Ovary (tissue), 9 donors: ENCODE data around the gene INO80C. TPM values are rescaled to one million over a fixed set of nuclear protein-coding genes. Genes with fewer than 3 reads are reported as not detected.

Experiments
- DNase-seq, 5 donors: peaks; one replicate each; pipeline ENCODE4 v3.0.0-alpha.2; 2019 to 2020
- H3K27ac ChIP-seq, 2 donors: fragments of 200-600 bp; one replicate each; pipeline versions ENCODE4 v1.5.1 to v1.8.0; 2019 to 2022
- H3K27me3 ChIP-seq: fragments of 200-600 bp; one replicate; pipeline ENCODE4 v1.8.0; 2022
- H3K36me3 ChIP-seq: fragments of 200-600 bp; sonication (generic); one replicate; pipeline ENCODE4 v1.5.1; 2019
- H3K4me1 ChIP-seq: one replicate; pipeline ENCODE4 v1.8.1; 2013; ENCODE audit warnings: mild to moderate bottlenecking, moderate library complexity; ENCODE audit not compliant: insufficient read depth
- H3K4me3 ChIP-seq: fragments of 200-600 bp; sonication (generic); one replicate; pipeline ENCODE4 v1.5.1; 2017
- H3K9me3 ChIP-seq, 2 donors: fragments of 200-600 bp in 1 of 2; sonication (generic) in 1 of 2; one replicate each; pipeline versions ENCODE4 v1.5.1 to v1.8.1; 2013 to 2019; ENCODE audit warnings: mild to moderate bottlenecking in 1 of 2, moderate library complexity in 1 of 2
- CTCF ChIP-seq, 3 donors: fragments of 450-650 bp in 2 of 3; fragments of 200-600 bp in 1 of 3; IDR thresholded peaks; one replicate each; pipeline versions ENCODE4 v1.5.1 to v1.8.0; 2016 to 2022; ENCODE audit warnings: antibody characterized with exemption in 3 of 3, mild to moderate bottlenecking in 1 of 3
- EP300 ChIP-seq: sonication (generic); formaldehyde crosslinking; IDR thresholded peaks from one replicate; pipeline ENCODE4 v1.6.1; 2017; ENCODE audit warnings: antibody characterized with exemption
- POLR2A ChIP-seq: fragments of 450-650 bp; IDR thresholded peaks from one replicate; pipeline ENCODE4 v1.6.1; 2017; ENCODE audit warnings: antibody characterized with exemption, mild to moderate bottlenecking, moderate library complexity
- WGBS, 3 donors: extraction: QIAGEN DNeasy Blood & Tissue Kit in 1 of 3; methylation state at CpG; one replicate each; pipeline versions ENCODE4 v1.1.5 to v1.1.7; 2013 to 2017; 5-methylcytosine and 5-hydroxymethylcytosine counted together
- intact Hi-C, 4 donors: fragments of 100-400 bp; cut with DNase I; formaldehyde crosslinking; loops; one replicate each; pipeline versions ENCODE4 v1.11.0 to v1.15.1; 2022 to 2023
- polyA plus RNA-seq, 2 donors: library from polyadenylated mRNA; stranded (reverse); fragments of 200-250 nt in 1 of 2; fragments of 350-450 nt in 1 of 2; fragmentation: Illumina TruSeq in 1 of 2; extraction: RNeasy Lipid Tissue Mini Kit (QIAGEN cat#74804) in 1 of 2; gene quantifications; one replicate each; pipeline ENCODE4 v1.2.3, GENCODE V29; 2013 to 2014
- total RNA-seq, 7 donors: library from RNA; depleted of rRNA in 2 of 7; stranded (reverse); fragments of >200 nt in 2 of 7; fragmentation: NEBNext Ultra II Directional in 3 of 7; extraction: Animal tissue kit (Norgen Biotek cat#: 25700) in 3 of 7; gene quantifications; one replicate each; pipeline versions ENCODE4 v1.1.0 to v1.2.4, GENCODE V29; 2016 to 2023
- donor health status: DM: no; HTN: no; CAD: no; lungs with moderate emphysema.
- donor health status: DM: no; HTN: no; CAD: no.
- donor health status: Bipolar disorder and iron deficiency.
- donor health status: DM: yes; HTN: yes; CAD: no.
- donor health status: DM: no; HTN: no; CAD: no.
- donor health status: DM: yes; HTN: yes; CAD: no.

Gene INO80C
- total and polyA plus RNA-seq, 9 donors, result 1.8 to 13.9 (median 8.8) TPM

- Histone ChIP-seq H3K27ac (no peak overlapping the region), H3K36me3 (no peaks in the 10 kb centered on the region), H3K9me3 (no peaks in the 10 kb centered on the region), H3K4me1 (no peaks in the 10 kb centered on the region), H3K27me3 (no peaks in the 10 kb centered on the region), H3K4me3 (no peak overlapping the region)
- intact Hi-C loops, result no loop called here
- no peak for DNase-seq
- 87 to 89% (median 87%) methylated on average over 3 of the region's 3 CpGs for WGBS, 3 donors
- TF ChIP-seq CTCF (IDR thresholded peaks at IDR 0.05), result no peak
- no peak for TF ChIP-seq POLR2A
- no peak for TF ChIP-seq EP300
These were observed 28.0 kb downstream of the INO80C start for GRCh38 chr18:35469725-35470124.

- Histone ChIP-seq H3K27ac (no peak overlapping the region), H3K36me3 (no peaks in the 10 kb centered on the region), H3K4me1 (no peaks in the 10 kb centered on the region), H3K27me3 (no peaks in the 10 kb centered on the region), H3K9me3 (no peaks in the 10 kb centered on the region), H3K4me3 (no peak overlapping the region)
- TF ChIP-seq POLR2A (no peak), CTCF (IDR thresholded peaks at IDR 0.05) (no peak), EP300 (no peak)
- intact Hi-C loops, result no loop called here
- no peak for DNase-seq
- WGBS, 3 donors, result 90 to 95% (median 92%) methylated on average over 2 of the region's 2 CpGs
These were observed 29.0 kb downstream of the INO80C start for GRCh38 chr18:35468711-35469110.

- Histone ChIP-seq H3K4me3 (no peak overlapping the region), H3K9me3 (no peaks in the 10 kb centered on the region), H3K27ac (no peak overlapping the region), H3K27me3 (no peaks in the 10 kb centered on the region), H3K4me1 (no peaks in the 10 kb centered on the region), H3K36me3 (no peaks in the 10 kb centered on the region)
- no peak for TF ChIP-seq EP300
- no peak for TF ChIP-seq POLR2A
- no peak for TF ChIP-seq CTCF (IDR thresholded peaks at IDR 0.05)
- intact Hi-C loops, result no loop called here
- WGBS, 3 donors, result 71 to 80% (median 77%) methylated on average over 4 of the region's 4 CpGs
- no peak for DNase-seq
These were observed 30.1 kb downstream of the INO80C start for GRCh38 chr18:35467624-35468016.

- Histone ChIP-seq H3K4me3 (no peak overlapping the region), H3K27me3 (no peaks in the 10 kb centered on the region), H3K4me1 (no peaks in the 10 kb centered on the region), H3K36me3 (no peaks in the 10 kb centered on the region), H3K27ac (no peak overlapping the region), H3K9me3 (no peaks in the 10 kb centered on the region)
- no peak for TF ChIP-seq CTCF (IDR thresholded peaks at IDR 0.05)
- TF ChIP-seq POLR2A, result no peak
- no peak for TF ChIP-seq EP300
- DNase-seq, result no peak
- WGBS, 3 donors, result 75 to 78% (median 76%) methylated on average over 11 of the region's 11 CpGs
- intact Hi-C loops, result no loop called here
These were observed 30.7 kb downstream of the INO80C start for GRCh38 chr18:35466815-35467623.
